ENCODE measurements around the gene CELSR1.

DNA sequence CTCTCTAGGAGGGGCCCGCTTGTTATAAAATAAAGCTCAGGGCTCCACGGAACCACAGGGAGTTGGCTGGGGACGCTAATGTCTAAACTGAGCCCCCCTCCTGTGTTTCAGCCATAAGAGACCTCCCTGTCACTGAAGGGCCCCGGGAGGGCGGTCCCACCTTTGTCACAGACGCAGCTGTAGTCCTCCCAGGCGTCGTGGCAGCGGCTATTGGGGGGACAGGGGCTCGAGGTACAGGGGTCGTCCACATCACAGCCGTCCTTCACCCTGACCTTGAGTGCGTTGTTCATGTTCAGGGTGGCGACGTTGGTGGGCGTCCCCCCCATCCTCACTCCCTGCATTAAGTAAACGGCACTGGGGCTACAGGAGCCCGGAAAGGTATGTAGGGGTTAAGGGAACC, 139.9 kb downstream of the CELSR1 start:
- TF ChIP-seq, protein P1, sequence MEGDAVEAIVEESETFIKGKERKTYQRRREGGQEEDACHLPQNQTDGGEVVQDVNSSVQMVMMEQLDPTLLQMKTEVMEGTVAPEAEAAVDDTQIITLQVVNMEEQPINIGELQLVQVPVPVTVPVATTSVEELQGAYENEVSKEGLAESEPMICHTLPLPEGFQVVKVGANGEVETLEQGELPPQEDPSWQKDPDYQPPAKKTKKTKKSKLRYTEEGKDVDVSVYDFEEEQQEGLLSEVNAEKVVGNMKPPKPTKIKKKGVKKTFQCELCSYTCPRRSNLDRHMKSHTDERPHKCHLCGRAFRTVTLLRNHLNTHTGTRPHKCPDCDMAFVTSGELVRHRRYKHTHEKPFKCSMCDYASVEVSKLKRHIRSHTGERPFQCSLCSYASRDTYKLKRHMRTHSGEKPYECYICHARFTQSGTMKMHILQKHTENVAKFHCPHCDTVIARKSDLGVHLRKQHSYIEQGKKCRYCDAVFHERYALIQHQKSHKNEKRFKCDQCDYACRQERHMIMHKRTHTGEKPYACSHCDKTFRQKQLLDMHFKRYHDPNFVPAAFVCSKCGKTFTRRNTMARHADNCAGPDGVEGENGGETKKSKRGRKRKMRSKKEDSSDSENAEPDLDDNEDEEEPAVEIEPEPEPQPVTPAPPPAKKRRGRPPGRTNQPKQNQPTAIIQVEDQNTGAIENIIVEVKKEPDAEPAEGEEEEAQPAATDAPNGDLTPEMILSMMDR (IDR thresholded peaks at IDR 0.05) = no peak
- no peak for TF ChIP-seq ZFX (IDR thresholded peaks at IDR 0.05; ENCODE audit: borderline replicate concordance)

Measured in 22Rv1 (cell line).